Kidney epithelial cell (primary cell): Measurements from ENCODE around the gene ULK4. TPM values are rescaled to one million over a fixed set of nuclear protein-coding genes. Genes with fewer than 3 reads are reported as not detected.

Experiments used
- DNase-seq: peaks from one replicate; pipeline ENCODE4 v3.0.0-alpha.2; 2010; ENCODE audit warnings: low read depth
- H3K27me3 ChIP-seq: 2 replicates; pipeline ENCODE4 v1.6.0; 2011; ENCODE audit warnings: low read length; ENCODE audit not compliant: control insufficient read depth, insufficient read depth
- H3K36me3 ChIP-seq: 2 replicates; pipeline ENCODE4 v1.5.1; 2011; ENCODE audit warnings: low read length; ENCODE audit not compliant: control insufficient read depth, insufficient read depth
- H3K4me3 ChIP-seq: 2 replicates; pipeline ENCODE4 v1.5.1; 2011; ENCODE audit warnings: low read depth, mild to moderate bottlenecking, control low read depth, low read length
- total RNA-seq: library from RNA; depleted of rRNA; stranded (reverse); fragments of >200 nt; gene quantifications from 2 replicates; pipeline ENCODE4 v1.2.3, GENCODE V29; 2015
- TF ChIP-seq, protein P1 (sequence below): IDR thresholded peaks from 2 replicates; pipeline ENCODE4 v1.5.1; 2011; ENCODE audit warnings: mild to moderate bottlenecking, moderate library complexity, low read length, control low read depth, inconsistent platforms; ENCODE audit not compliant: insufficient read depth, poor library complexity, severe bottlenecking

ULK4 gene
- total RNA-seq: 13.0 and 18.3 TPM in 2 replicates

DNA sequence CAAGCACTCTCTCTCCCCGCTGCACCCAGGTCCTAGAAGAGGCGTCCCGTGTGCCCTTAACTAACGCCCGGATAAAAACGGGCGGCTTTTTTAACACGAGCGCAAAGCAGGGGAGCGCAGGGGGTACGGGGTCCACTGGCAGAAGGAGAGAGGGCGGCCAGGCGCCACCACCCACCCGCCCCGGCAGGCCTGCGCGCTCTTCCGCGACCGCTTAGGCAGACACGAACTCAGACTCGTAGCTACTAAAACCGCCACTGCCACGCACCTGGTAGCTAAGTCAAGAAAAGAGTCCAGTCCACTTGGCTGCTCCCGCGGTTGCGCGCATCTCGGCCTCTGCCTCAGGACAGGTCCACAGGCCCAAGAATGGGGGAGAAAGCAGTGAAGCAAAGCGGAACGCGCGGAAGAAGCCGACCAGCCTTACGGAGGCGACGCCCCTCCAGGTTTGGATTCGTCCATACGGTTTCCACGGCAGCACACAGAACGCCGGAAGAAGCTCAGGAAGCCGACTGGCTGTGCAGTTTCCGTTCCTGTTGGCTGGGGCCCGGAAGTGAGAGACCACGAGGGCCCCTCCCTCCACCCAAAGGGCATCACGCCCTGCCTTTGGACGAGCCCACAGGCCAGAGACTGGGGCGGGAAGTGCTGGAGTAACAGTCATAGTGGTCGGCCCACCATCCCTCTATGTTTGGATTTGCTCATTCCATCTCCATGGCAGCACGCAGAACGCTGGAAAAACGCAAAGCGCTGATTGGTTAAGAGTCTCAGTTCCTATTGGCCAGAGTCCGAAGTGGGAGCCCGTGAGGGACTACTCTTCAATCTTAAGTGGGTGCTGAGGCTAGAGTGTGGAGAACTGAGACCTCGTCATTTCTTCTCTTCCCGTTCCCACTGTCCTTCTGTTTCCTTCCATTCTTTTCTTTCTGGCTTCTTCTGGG lies at the start of gene ULK4:
TSS of gene ULK4 (minus strand) at position 353 of the 929 bp plus-strand sequence. CDS start 7,344 bp downstream, outside the sequence.
- DNase-seq: peak; percentile 99
- TF ChIP-seq, protein P1, sequence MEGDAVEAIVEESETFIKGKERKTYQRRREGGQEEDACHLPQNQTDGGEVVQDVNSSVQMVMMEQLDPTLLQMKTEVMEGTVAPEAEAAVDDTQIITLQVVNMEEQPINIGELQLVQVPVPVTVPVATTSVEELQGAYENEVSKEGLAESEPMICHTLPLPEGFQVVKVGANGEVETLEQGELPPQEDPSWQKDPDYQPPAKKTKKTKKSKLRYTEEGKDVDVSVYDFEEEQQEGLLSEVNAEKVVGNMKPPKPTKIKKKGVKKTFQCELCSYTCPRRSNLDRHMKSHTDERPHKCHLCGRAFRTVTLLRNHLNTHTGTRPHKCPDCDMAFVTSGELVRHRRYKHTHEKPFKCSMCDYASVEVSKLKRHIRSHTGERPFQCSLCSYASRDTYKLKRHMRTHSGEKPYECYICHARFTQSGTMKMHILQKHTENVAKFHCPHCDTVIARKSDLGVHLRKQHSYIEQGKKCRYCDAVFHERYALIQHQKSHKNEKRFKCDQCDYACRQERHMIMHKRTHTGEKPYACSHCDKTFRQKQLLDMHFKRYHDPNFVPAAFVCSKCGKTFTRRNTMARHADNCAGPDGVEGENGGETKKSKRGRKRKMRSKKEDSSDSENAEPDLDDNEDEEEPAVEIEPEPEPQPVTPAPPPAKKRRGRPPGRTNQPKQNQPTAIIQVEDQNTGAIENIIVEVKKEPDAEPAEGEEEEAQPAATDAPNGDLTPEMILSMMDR: no peak
- Histone ChIP-seq H3K36me3 (no peaks in the 10 kb centered on the region), H3K27me3 (no peaks in the 10 kb centered on the region), H3K4me3 (peak within 1 kb of the TSS; percentile 88)

DNA sequence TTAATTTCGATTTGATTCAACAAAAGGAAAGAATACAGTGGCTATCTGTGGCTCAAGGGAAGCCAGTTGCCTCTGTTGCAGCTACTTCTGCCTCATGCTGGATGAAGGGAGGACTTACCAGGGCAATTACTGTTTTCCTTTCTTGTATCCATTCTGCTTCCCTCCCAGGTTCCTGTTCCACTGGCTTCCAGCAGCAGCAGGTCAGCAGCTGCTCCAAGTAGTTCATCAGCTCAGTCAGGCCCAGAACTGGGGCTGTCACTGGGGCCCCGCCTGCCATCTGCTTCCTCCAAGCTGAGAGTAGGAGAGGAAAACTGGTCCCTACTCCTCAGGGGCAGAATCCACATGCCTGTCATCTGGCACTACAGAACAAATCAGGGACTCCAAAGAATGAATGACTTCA lies 48.6 kb upstream of the ULK4 start:
- Histone ChIP-seq H3K4me3 (no peak overlapping the region), H3K27me3 (no peaks in the 10 kb centered on the region), H3K36me3 (no peaks in the 10 kb centered on the region)
- no peak for DNase-seq
- TF ChIP-seq, protein P1: no peak

GRCh38 chr3:42009456-42009855 lies 47.6 kb upstream of the ULK4 start:
- TF ChIP-seq, protein P1: no peak
- H3K27me3 ChIP-seq: no peaks in the 10 kb centered on the region
- DNase-seq: no peak
- no peaks in the 10 kb centered on the region for H3K36me3 ChIP-seq
- no peak overlapping the region for H3K4me3 ChIP-seq

DNA sequence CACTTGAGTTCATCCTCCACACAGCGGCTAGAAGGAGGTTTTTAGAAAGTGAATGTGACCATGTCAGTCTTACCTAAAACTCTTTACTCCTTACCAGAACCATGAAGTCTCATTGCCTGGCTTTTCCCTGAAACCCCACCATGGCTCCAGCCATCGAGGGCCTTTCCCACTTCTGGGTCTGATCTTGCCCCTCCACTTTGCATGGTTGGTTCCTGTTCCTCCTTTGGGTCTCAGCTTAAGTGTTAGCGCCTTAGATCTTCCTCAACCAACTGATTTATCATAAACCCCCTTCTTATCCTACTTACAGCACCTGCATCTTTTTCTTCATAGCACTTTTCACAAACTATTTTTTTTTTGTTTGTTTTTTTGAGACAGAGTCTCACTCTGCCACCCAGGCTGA lies 45.9 kb upstream of the ULK4 start:
- Histone ChIP-seq H3K27me3 (no peaks in the 10 kb centered on the region), H3K4me3 (no peak overlapping the region), H3K36me3 (no peaks in the 10 kb centered on the region)
- TF ChIP-seq, protein P1: no peak
- no peak for DNase-seq

GRCh38 chr3:42005401-42005800 lies 43.5 kb upstream of the ULK4 start:
- H3K4me3 ChIP-seq: no peak overlapping the region
- TF ChIP-seq, protein P1: no peak

More at GRCh38 chr3:42005401-42005800, 43.5 kb upstream of the ULK4 start:
- no peak for DNase-seq
- H3K36me3 ChIP-seq: no peaks in the 10 kb centered on the region
- no peaks in the 10 kb centered on the region for H3K27me3 ChIP-seq
